ENCODE measurements around the gene DCT.

DCT gene

GRCh38 chr13:94413598-94413944 lies 65.9 kb downstream of the DCT start:
- no peak for DNase-seq
- Histone ChIP-seq H3K27me3 (ENCODE audit: insufficient read depth, low read depth, severe bottlenecking) (no peaks in the 10 kb centered on the region), H3K9me3 (ENCODE audit: severe bottlenecking) (peaks cover 5% of the 10 kb centered on the region), H3K27ac (peak overlapping the region; percentile 91), H3K36me3 (no peaks in the 10 kb centered on the region), H3K4me3 (ENCODE audit: low read depth, low read length) (no peak overlapping the region)
- TF ChIP-seq, protein P1, sequence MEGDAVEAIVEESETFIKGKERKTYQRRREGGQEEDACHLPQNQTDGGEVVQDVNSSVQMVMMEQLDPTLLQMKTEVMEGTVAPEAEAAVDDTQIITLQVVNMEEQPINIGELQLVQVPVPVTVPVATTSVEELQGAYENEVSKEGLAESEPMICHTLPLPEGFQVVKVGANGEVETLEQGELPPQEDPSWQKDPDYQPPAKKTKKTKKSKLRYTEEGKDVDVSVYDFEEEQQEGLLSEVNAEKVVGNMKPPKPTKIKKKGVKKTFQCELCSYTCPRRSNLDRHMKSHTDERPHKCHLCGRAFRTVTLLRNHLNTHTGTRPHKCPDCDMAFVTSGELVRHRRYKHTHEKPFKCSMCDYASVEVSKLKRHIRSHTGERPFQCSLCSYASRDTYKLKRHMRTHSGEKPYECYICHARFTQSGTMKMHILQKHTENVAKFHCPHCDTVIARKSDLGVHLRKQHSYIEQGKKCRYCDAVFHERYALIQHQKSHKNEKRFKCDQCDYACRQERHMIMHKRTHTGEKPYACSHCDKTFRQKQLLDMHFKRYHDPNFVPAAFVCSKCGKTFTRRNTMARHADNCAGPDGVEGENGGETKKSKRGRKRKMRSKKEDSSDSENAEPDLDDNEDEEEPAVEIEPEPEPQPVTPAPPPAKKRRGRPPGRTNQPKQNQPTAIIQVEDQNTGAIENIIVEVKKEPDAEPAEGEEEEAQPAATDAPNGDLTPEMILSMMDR (IDR thresholded peaks at IDR 0.05; ENCODE audit: low read depth, low read length): no peak

- Histone ChIP-seq H3K27me3 (ENCODE audit: insufficient read depth, low read depth, severe bottlenecking) (no peaks in the 10 kb centered on the region), H3K9me3 (ENCODE audit: severe bottlenecking) (peaks cover 5% of the 10 kb centered on the region), H3K4me3 (ENCODE audit: low read depth, low read length) (no peak overlapping the region), H3K27ac (peak overlapping the region; percentile 91), H3K36me3 (no peaks in the 10 kb centered on the region)
- no peak for DNase-seq
- TF ChIP-seq, protein P1 (IDR thresholded peaks at IDR 0.05; ENCODE audit: low read depth, low read length): no peak
Measured at GRCh38 chr13:94412870-94413597, 66.4 kb downstream of the DCT start.

- TF ChIP-seq, protein P1 (IDR thresholded peaks at IDR 0.05; ENCODE audit: low read depth, low read length): no peak
- no peak overlapping the region for H3K4me3 ChIP-seq (ENCODE audit: low read depth, low read length)
- H3K27me3 ChIP-seq (ENCODE audit: insufficient read depth, low read depth, severe bottlenecking): no peaks in the 10 kb centered on the region
- no peak for DNase-seq
- H3K36me3 ChIP-seq: no peaks in the 10 kb centered on the region
- H3K9me3 ChIP-seq (ENCODE audit: severe bottlenecking): no peaks in the 10 kb centered on the region
- H3K27ac ChIP-seq: peak overlapping the region; percentile 7; the same call in 1 of the 2 replicates
Measured at GRCh38 chr13:94411747-94412146, 67.7 kb downstream of the DCT start.

DNA sequence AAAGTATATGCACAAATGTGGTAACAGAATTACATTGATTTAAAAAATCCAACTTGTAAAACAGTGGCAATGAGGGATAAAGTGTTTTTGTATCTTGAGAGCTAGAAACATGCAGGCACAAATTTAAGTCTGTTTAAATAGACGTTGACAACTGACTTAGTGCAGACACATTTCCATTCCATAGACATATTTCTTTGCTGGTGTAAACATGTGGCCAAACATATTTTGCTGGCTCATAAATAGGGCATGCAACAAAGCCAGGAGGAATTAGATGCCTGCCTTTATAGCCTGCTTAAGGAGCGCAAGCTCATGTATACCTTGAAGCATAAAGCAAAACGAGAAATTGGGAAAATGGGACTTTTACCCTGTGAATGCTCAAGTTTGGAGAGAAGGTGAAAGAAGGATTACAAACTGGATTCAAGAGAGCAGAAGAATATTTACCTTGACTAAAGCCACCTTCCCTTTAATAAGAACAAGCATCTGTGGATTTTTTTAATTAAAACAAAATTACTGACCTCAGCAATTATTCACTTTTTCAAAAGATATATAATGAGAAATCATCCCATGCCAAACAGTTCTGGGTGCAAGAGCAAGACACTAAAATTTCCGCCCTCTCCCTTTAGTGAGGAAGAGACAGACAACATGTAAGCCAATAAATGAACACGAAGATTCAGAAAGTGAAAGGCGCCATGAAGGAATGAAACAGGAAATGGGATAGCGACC lies 71.0 kb downstream of the DCT start:
- no peaks in the 10 kb centered on the region for H3K9me3 ChIP-seq (ENCODE audit: severe bottlenecking)
- H3K27me3 ChIP-seq (ENCODE audit: insufficient read depth, low read depth, severe bottlenecking): no peaks in the 10 kb centered on the region
- no peak overlapping the region for H3K4me3 ChIP-seq (ENCODE audit: low read depth, low read length)
- no peak overlapping the region for H3K27ac ChIP-seq
- no peak for DNase-seq
- H3K36me3 ChIP-seq: peaks cover 18% of the 10 kb centered on the region
- TF ChIP-seq, protein P1 (IDR thresholded peaks at IDR 0.05; ENCODE audit: low read depth, low read length): no peak

GRCh38 chr13:94400874-94401273 lies 78.6 kb downstream of the DCT start:
- H3K27me3 ChIP-seq (ENCODE audit: insufficient read depth, low read depth, severe bottlenecking): no peaks in the 10 kb centered on the region
- peaks cover 66% of the 10 kb centered on the region for H3K36me3 ChIP-seq
- no peak for DNase-seq
- H3K27ac ChIP-seq: no peak overlapping the region
- TF ChIP-seq, protein P1 (IDR thresholded peaks at IDR 0.05; ENCODE audit: low read depth, low read length): no peak
- peaks cover 2% of the 10 kb centered on the region for H3K9me3 ChIP-seq (ENCODE audit: severe bottlenecking)
- H3K4me3 ChIP-seq (ENCODE audit: low read depth, low read length): no peak overlapping the region
